ENCODE measurements around the gene NDUFA6.
A peak's percentile ranks its signal among the peaks of the same experiment; 100 is the strongest.

The NDUFA6 gene

GRCh38 chr22:42070517-42071422 lies 19.8 kb downstream of the NDUFA6 start, which contains the start of gene NAGA (continued):
- TF ChIP-seq ZNF26 (tag by site-specific recombination; IDR thresholded peaks at IDR 0.05) (no peak), ZNF157 (tag by site-specific recombination; IDR thresholded peaks at IDR 0.05) (no peak), AEBP2 (tag by site-specific recombination; IDR thresholded peaks at IDR 0.05; ENCODE audit: borderline replicate concordance) (no peak), HOXC10 (CRISPR knock-in tag; IDR thresholded peaks at IDR 0.05) (no peak), GLI4 (tag by site-specific recombination; IDR thresholded peaks at IDR 0.05) (0 out of 2 replicates have a peak, but pooled peaks have one; percentile 37), ZNF660 (tag by site-specific recombination; IDR thresholded peaks at IDR 0.05) (no peak), ZNF521 (tag by site-specific recombination; IDR thresholded peaks at IDR 0.05) (no peak), RBAK (tag by site-specific recombination; IDR thresholded peaks at IDR 0.05) (no peak), ZNF133 (tag by site-specific recombination; IDR thresholded peaks at IDR 0.05) (no peak), EGR2 (tag by site-specific recombination; IDR thresholded peaks at IDR 0.05; ENCODE audit: low read depth) (peak; percentile 81), ZBTB1 (tag by site-specific recombination; IDR thresholded peaks at IDR 0.05) (no peak; the same call in 1 of the 2 replicates), ZNF670 (tag by site-specific recombination; IDR thresholded peaks at IDR 0.05; ENCODE audit: low read depth) (no peak), ZNF146 (tag by site-specific recombination; IDR thresholded peaks at IDR 0.05) (no peak), ZNF501 (tag by site-specific recombination; IDR thresholded peaks at IDR 0.05) (peak; percentile 69; the same call in 1 of the 2 replicates), ZBTB8A (tag by site-specific recombination; IDR thresholded peaks at IDR 0.05) (peak; percentile 77), ZNF114 (tag by site-specific recombination; IDR thresholded peaks at IDR 0.05) (no peak), ZNF266 (tag by site-specific recombination; IDR thresholded peaks at IDR 0.05; ENCODE audit: low read depth) (no peak), MYNN (tag by site-specific recombination; IDR thresholded peaks at IDR 0.05; ENCODE audit: borderline replicate concordance) (no peak), ZBTB17 (tag by site-specific recombination; IDR thresholded peaks at IDR 0.05) (peak; percentile 94), ZNF223 (tag by site-specific recombination; IDR thresholded peaks at IDR 0.05) (no peak), ZNF335 (tag by site-specific recombination; conservative IDR thresholded peaks at IDR 0.05) (peak; percentile 98), ZNF112 (tag by site-specific recombination; IDR thresholded peaks at IDR 0.05) (no peak), SP3 (tag by site-specific recombination; IDR thresholded peaks at IDR 0.05) (peak; percentile 92), ZNF174 (tag by site-specific recombination; IDR thresholded peaks at IDR 0.05) (no peak), ZNF837 (tag by site-specific recombination; IDR thresholded peaks at IDR 0.05) (no peak), ZXDB (tag by site-specific recombination; IDR thresholded peaks at IDR 0.05) (peak; percentile 81), ZNF404 (tag by site-specific recombination; IDR thresholded peaks at IDR 0.05) (no peak)
- TF ChIP-seq, protein P1, sequence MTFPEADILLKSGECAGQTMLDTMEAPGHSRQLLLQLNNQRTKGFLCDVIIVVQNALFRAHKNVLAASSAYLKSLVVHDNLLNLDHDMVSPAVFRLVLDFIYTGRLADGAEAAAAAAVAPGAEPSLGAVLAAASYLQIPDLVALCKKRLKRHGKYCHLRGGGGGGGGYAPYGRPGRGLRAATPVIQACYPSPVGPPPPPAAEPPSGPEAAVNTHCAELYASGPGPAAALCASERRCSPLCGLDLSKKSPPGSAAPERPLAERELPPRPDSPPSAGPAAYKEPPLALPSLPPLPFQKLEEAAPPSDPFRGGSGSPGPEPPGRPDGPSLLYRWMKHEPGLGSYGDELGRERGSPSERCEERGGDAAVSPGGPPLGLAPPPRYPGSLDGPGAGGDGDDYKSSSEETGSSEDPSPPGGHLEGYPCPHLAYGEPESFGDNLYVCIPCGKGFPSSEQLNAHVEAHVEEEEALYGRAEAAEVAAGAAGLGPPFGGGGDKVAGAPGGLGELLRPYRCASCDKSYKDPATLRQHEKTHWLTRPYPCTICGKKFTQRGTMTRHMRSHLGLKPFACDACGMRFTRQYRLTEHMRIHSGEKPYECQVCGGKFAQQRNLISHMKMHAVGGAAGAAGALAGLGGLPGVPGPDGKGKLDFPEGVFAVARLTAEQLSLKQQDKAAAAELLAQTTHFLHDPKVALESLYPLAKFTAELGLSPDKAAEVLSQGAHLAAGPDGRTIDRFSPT (tag by site-specific recombination; IDR thresholded peaks at IDR 0.05): peak; percentile 94
- TF ChIP-seq, protein P2, sequence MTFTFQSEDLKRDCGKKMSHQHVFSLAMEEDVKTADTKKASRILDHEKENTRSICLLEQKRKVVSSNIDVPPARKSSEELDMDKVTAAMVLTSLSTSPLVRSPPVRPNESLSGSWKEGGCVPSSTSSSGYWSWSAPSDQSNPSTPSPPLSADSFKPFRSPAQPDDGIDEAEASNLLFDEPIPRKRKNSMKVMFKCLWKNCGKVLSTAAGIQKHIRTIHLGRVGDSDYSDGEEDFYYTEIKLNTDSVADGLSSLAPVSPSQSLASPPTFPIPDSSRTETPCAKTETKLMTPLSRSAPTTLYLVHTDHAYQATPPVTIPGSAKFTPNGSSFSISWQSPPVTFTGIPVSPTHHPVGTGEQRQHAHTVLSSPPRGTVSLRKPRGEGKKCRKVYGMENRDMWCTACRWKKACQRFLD (tag by site-specific recombination; IDR thresholded peaks at IDR 0.05): no peak
- TF ChIP-seq, protein P3, sequence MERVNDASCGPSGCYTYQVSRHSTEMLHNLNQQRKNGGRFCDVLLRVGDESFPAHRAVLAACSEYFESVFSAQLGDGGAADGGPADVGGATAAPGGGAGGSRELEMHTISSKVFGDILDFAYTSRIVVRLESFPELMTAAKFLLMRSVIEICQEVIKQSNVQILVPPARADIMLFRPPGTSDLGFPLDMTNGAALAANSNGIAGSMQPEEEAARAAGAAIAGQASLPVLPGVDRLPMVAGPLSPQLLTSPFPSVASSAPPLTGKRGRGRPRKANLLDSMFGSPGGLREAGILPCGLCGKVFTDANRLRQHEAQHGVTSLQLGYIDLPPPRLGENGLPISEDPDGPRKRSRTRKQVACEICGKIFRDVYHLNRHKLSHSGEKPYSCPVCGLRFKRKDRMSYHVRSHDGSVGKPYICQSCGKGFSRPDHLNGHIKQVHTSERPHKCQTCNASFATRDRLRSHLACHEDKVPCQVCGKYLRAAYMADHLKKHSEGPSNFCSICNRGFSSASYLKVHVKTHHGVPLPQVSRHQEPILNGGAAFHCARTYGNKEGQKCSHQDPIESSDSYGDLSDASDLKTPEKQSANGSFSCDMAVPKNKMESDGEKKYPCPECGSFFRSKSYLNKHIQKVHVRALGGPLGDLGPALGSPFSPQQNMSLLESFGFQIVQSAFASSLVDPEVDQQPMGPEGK (tag by site-specific recombination; IDR thresholded peaks at IDR 0.05): peak; percentile 89
